Measurements from ENCODE around the gene ACOT7.

- TF ChIP-seq CTCF (IDR thresholded peaks at IDR 0.05; ENCODE audit: low read length) (no peak), EZH2 (optimal IDR thresholded peaks at IDR 0.05; ENCODE audit: low read depth, low read length) (no peak)
Observed at GRCh38 chr1:6310116-6310848, 83.3 kb downstream of the ACOT7 start.
